WTC11 (cell line): ENCODE data around the gene OR8A1. TPM values are rescaled to one million over a fixed set of nuclear protein-coding genes. Genes with fewer than 3 reads are reported as not detected.
"Not testable (repeated sequence)": the region's sequence is repeated elsewhere in the genome, so short reads cannot be mapped to it uniquely, and the experiment has no call there.

ENCODE experiments used
- ATAC-seq: fragments of 200-7000 bp; cut with Tn5 transposase; 2 replicates; pipeline ENCODE4 v1.10.0; 2021; ENCODE audit warnings: mild to moderate bottlenecking, moderate library complexity
- CTCF ChIA-PET: fragments of 300-600 bp; sonication (Branson Sonifier 250); formaldehyde crosslinking; loops from one replicate; lab custom pipeline; 2021; ENCODE audit warnings: antibody characterized with exemption; lab: Charles Lee
- POLR2A ChIA-PET: fragments of 350-600 bp; sonication (Branson Sonifier 250); formaldehyde crosslinking; loops from one replicate; lab custom pipeline; 2021; ENCODE audit warnings: antibody characterized with exemption; lab: Charles Lee
- DNase-seq: peaks from one replicate; pipeline ENCODE4 v3.0.0; 2021; ENCODE audit warnings: low spot score
- H3K27ac Mint-ChIP-seq: 2 replicates; pipeline ENCODE4 v1.8.0; 2021; ENCODE audit warnings: mixed read lengths
- H3K27me3 Mint-ChIP-seq: 2 replicates; pipeline ENCODE4 v1.8.0; 2021; ENCODE audit warnings: low read depth, mild to moderate bottlenecking, moderate library complexity, mixed read lengths
- H3K36me3 Mint-ChIP-seq: 2 replicates; pipeline ENCODE4 v1.8.0; 2021; ENCODE audit warnings: mixed read lengths
- H3K4me1 Mint-ChIP-seq: 2 replicates; pipeline ENCODE4 v1.8.0; 2022; ENCODE audit warnings: mixed read lengths
- H3K4me3 Mint-ChIP-seq: 2 replicates; pipeline ENCODE4 v1.8.0; 2021; ENCODE audit warnings: mild to moderate bottlenecking, moderate library complexity, mixed read lengths
- H3K9me3 Mint-ChIP-seq: 2 replicates; pipeline ENCODE4 v1.8.0; 2021; ENCODE audit warnings: mixed read lengths
- ARID4B ChIP-seq: sonication (generic); formaldehyde crosslinking; IDR thresholded peaks from 2 replicates; pipeline ENCODE4 v1.8.0; 2023; ENCODE audit warnings: missing genetic modification reagents, mild to moderate bottlenecking, borderline replicate concordance
- E2F4 ChIP-seq: sonication (generic); formaldehyde crosslinking; IDR thresholded peaks from 2 replicates; pipeline ENCODE4 v1.8.1; 2022; ENCODE audit warnings: low read depth, mild to moderate bottlenecking, moderate library complexity, missing genetic modification reagents, borderline replicate concordance
- ELF4 ChIP-seq: sonication (generic); formaldehyde crosslinking; IDR thresholded peaks from 2 replicates; pipeline ENCODE4 v1.8.1; 2022; ENCODE audit warnings: low read depth, mild to moderate bottlenecking, moderate library complexity, missing genetic modification reagents
- EMX1 ChIP-seq: fragments of 250-450 bp; sonication (Bioruptor Pico); IDR thresholded peaks from 2 replicates; pipeline ENCODE4 v1.8.0; 2021; ENCODE audit warnings: mild to moderate bottlenecking
- HMGA2 ChIP-seq: fragments of 250-450 bp; sonication (Bioruptor Pico); IDR thresholded peaks from 2 replicates; pipeline ENCODE4 v1.4.0; 2021; ENCODE audit warnings: mild to moderate bottlenecking, moderate library complexity
- IRF1 ChIP-seq: sonication (generic); formaldehyde crosslinking; IDR thresholded peaks from 2 replicates; pipeline ENCODE4 v1.8.0; 2023; ENCODE audit warnings: missing genetic modification reagents
- IRF2 ChIP-seq: sonication (generic); formaldehyde crosslinking; IDR thresholded peaks from 2 replicates; pipeline ENCODE4 v1.8.0; 2022; ENCODE audit warnings: low read depth, missing genetic modification reagents, borderline replicate concordance
- MYBL2 ChIP-seq: sonication (generic); formaldehyde crosslinking; IDR thresholded peaks from 2 replicates; pipeline ENCODE4 v1.8.1; 2023; ENCODE audit warnings: mild to moderate bottlenecking, moderate library complexity, missing genetic modification reagents
- NFE2L1 ChIP-seq: sonication (generic); formaldehyde crosslinking; IDR thresholded peaks from 2 replicates; pipeline ENCODE4 v1.8.1; 2023; ENCODE audit warnings: missing genetic modification reagents
- NR1H2 ChIP-seq: sonication (generic); formaldehyde crosslinking; IDR thresholded peaks from 2 replicates; pipeline ENCODE4 v1.9.0; 2021; ENCODE audit warnings: mild to moderate bottlenecking, moderate library complexity, missing genetic modification reagents
- OVOL2 ChIP-seq: fragments of 250-450 bp; sonication (Bioruptor Pico); IDR thresholded peaks from 2 replicates; pipeline ENCODE4 v1.9.0; 2021; ENCODE audit warnings: mild to moderate bottlenecking, borderline replicate concordance
- PREB ChIP-seq: sonication (generic); formaldehyde crosslinking; IDR thresholded peaks from 2 replicates; pipeline ENCODE4 v1.8.1; 2022; ENCODE audit warnings: mild to moderate bottlenecking, missing genetic modification reagents, moderate library complexity, borderline replicate concordance
- TEAD4 ChIP-seq: sonication (generic); formaldehyde crosslinking; IDR thresholded peaks from 2 replicates; pipeline ENCODE4 v1.8.0; 2022; ENCODE audit warnings: mild to moderate bottlenecking, missing genetic modification reagents
- ZNF532 ChIP-seq: fragments of 250-450 bp; sonication (Bioruptor Pico); IDR thresholded peaks from 2 replicates; pipeline ENCODE4 v1.9.0; 2021; ENCODE audit warnings: mild to moderate bottlenecking, borderline replicate concordance
- ZNF671 ChIP-seq: fragments of 250-450 bp; sonication (Bioruptor Pico); IDR thresholded peaks from 2 replicates; pipeline ENCODE4 v1.8.0; 2021; ENCODE audit warnings: mild to moderate bottlenecking
- total RNA-seq: library from RNA; stranded (reverse); gene quantifications from 3 replicates; pipeline ENCODE4 v1.2.3, GENCODE V29; 2021

Gene OR8A1
- total RNA-seq, 1 experiment from 2014 or later = not detected

GRCh38 chr11:124602193-124602592 lies 32.4 kb downstream of the OR8A1 start:
- DNase-seq (no peak), ATAC-seq (no peak)
- H3K36me3 Mint-ChIP-seq = no peaks in the 10 kb centered on the region
- H3K4me3 Mint-ChIP-seq = no peak overlapping the region
- H3K27me3 Mint-ChIP-seq = no peaks in the 10 kb centered on the region; the same call in 1 of the 2 replicates
- ChIA-PET POLR2A (no interaction called here), CTCF (interaction anchor here (1.0 kb wide), 1 partner anchor 191 kb away, joined by 3 read pairs; no protein-coding TSS in a partner anchor)
- peaks cover 8% of the 10 kb centered on the region for H3K9me3 Mint-ChIP-seq
- TF ChIP-seq OVOL2 (CRISPR knock-in tag) (no peak), TEAD4 (CRISPR knock-in tag) (no peak), IRF1 (CRISPR knock-in tag) (no peak), HMGA2 (CRISPR knock-in tag) (no peak), ZNF532 (CRISPR knock-in tag) (no peak), IRF2 (CRISPR knock-in tag) (no peak), NFE2L1 (CRISPR knock-in tag) (no peak)
- no peak overlapping the region for H3K27ac Mint-ChIP-seq
- peaks cover 13% of the 10 kb centered on the region for H3K4me1 Mint-ChIP-seq

GRCh38 chr11:124602723-124603122 lies 32.9 kb downstream of the OR8A1 start:
- DNase-seq, H3K27ac Mint-ChIP-seq, H3K36me3 Mint-ChIP-seq, H3K9me3 Mint-ChIP-seq, CTCF ChIA-PET, POLR2A ChIA-PET, H3K4me3 Mint-ChIP-seq, H3K27me3 Mint-ChIP-seq, ATAC-seq: not testable (repeated sequence)
- peaks cover 13% of the 10 kb centered on the region for H3K4me1 Mint-ChIP-seq

- Mint-ChIP-seq H3K36me3 (no peaks in the 10 kb centered on the region), H3K4me1 (peaks cover 11% of the 10 kb centered on the region), H3K27me3 (no peaks in the 10 kb centered on the region), H3K4me3 (no peak overlapping the region), H3K27ac (no peak overlapping the region), H3K9me3 (no peaks in the 10 kb centered on the region)
- CTCF ChIA-PET = no interaction called here
- ATAC-seq (no peak), DNase-seq (no peak)
- no peak for TF ChIP-seq ARID4B (CRISPR knock-in tag)
- TF ChIP-seq IRF2 (CRISPR knock-in tag) = no peak
- no peak for TF ChIP-seq ELF4
- TF ChIP-seq NR1H2 (CRISPR knock-in tag) = no peak
- TF ChIP-seq ZNF671 (CRISPR knock-in tag) = no peak
- no peak for TF ChIP-seq NFE2L1 (CRISPR knock-in tag)
- no peak for TF ChIP-seq PREB
- no peak for TF ChIP-seq MYBL2 (CRISPR knock-in tag)
- no peak for TF ChIP-seq EMX1 (CRISPR knock-in tag)
- TF ChIP-seq E2F4 (CRISPR knock-in tag) = no peak
- POLR2A ChIA-PET = no interaction called here
Observed at GRCh38 chr11:124605719-124606118, 35.9 kb downstream of the OR8A1 start.
